Measurements from ENCODE around the gene TMEM88. TPM values are rescaled to one million over a fixed set of nuclear protein-coding genes. Genes with fewer than 3 reads are reported as not detected.

The TMEM88 gene
- total and polyA plus RNA-seq, 2 experiments from 2014 or later, result not detected

- Histone ChIP-seq H3K36me3 (ENCODE audit: low read depth) (no peaks in the 10 kb centered on the region; the same call in 1 of the 2 replicates), H4K20me1 (ENCODE audit: insufficient read depth) (no peaks in the 10 kb centered on the region)
Measured at GRCh38 chr17:7848739-7849129, 6.1 kb upstream of the TMEM88 start.

GRCh38 chr17:7849130-7849750 lies 5.6 kb upstream of the TMEM88 start:
- WGBS, 2 experiments (ENCODE audit: low coverage in 1 of 2, low lambda C conversion rate in 2 of 2, missing lambda C conversion rate in 2 of 2), result 91% methylated on average over 35 of the region's 35 CpGs
- Histone ChIP-seq H3K9me2 (ENCODE audit: insufficient read depth) (no peaks in the 10 kb centered on the region), H3K79me2 (ENCODE audit: insufficient read depth) (peaks cover 67% of the 10 kb centered on the region), H3K4me3 (no peak overlapping the region), H3K27ac (no peak overlapping the region), H3F3A (ENCODE audit: insufficient read depth) (peaks cover 16% of the 10 kb centered on the region; the same call in 1 of the 2 replicates), H3K27me3 (replicated peaks; ENCODE audit: insufficient read depth) (no peaks in the 10 kb centered on the region), H3K4me2 (ENCODE audit: unreplicated experiment) (no peak overlapping the region), H4K20me1 (ENCODE audit: insufficient read depth) (no peaks in the 10 kb centered on the region), H3K4me1 (ENCODE audit: insufficient read depth) (no peaks in the 10 kb centered on the region; the same call in 1 of the 2 replicates), H3K36me3 (ENCODE audit: low read depth) (no peaks in the 10 kb centered on the region; the same call in 1 of the 2 replicates), H3K9me3 (ENCODE audit: low read depth) (no peaks in the 10 kb centered on the region), H3K9ac (no peak overlapping the region), H2AFZ (no peak overlapping the region)
- in situ Hi-C loops (cut with MboI), result no loop called here
- TF ChIP-seq EZH2phosphoT487 (IDR thresholded peaks at IDR 0.05; ENCODE audit: insufficient read depth, low read depth), result no peak
- no peak for TF ChIP-seq EZH2 (IDR thresholded peaks at IDR 0.05; ENCODE audit: insufficient read depth, poor library complexity, severe bottlenecking)
- DNase-seq, result no peak

More at GRCh38 chr17:7848739-7849129, 6.1 kb upstream of the TMEM88 start:
- H3K9me3 ChIP-seq (ENCODE audit: low read depth), result no peaks in the 10 kb centered on the region
- no peak overlapping the region for H3K9ac ChIP-seq
- no peak overlapping the region for H3K27ac ChIP-seq
- DNase-seq, result no peak
- no peaks in the 10 kb centered on the region for H3K27me3 ChIP-seq (replicated peaks; ENCODE audit: insufficient read depth)
- H2AFZ ChIP-seq, result no peak overlapping the region
- WGBS, 2 experiments (ENCODE audit: low coverage in 1 of 2, low lambda C conversion rate in 2 of 2, missing lambda C conversion rate in 2 of 2), result 94 to 96% methylated on average over 6 to 21 of the region's 21 CpGs
- in situ Hi-C loops (cut with MboI), result no loop called here
- H3K4me1 ChIP-seq (ENCODE audit: insufficient read depth), result no peaks in the 10 kb centered on the region; the same call in 1 of the 2 replicates
- H3F3A ChIP-seq (ENCODE audit: insufficient read depth), result peaks cover 12% of the 10 kb centered on the region
- no peak overlapping the region for H3K4me2 ChIP-seq (ENCODE audit: unreplicated experiment)
- H3K9me2 ChIP-seq (ENCODE audit: insufficient read depth), result no peaks in the 10 kb centered on the region
- peaks cover 70% of the 10 kb centered on the region for H3K79me2 ChIP-seq (ENCODE audit: insufficient read depth)
- no peak overlapping the region for H3K4me3 ChIP-seq
- no peak for TF ChIP-seq EZH2phosphoT487 (IDR thresholded peaks at IDR 0.05; ENCODE audit: insufficient read depth, low read depth)

GRCh38 chr17:7849751-7850504 lies 4.9 kb upstream of the TMEM88 start:
- Histone ChIP-seq H3K4me2 (ENCODE audit: unreplicated experiment) (no peak overlapping the region), H3K4me3 (no peak overlapping the region), H4K20me1 (ENCODE audit: insufficient read depth) (no peaks in the 10 kb centered on the region), H3K27ac (no peak overlapping the region), H3F3A (ENCODE audit: insufficient read depth) (peaks cover 20% of the 10 kb centered on the region; the same call in 1 of the 2 replicates), H2AFZ (no peak overlapping the region), H3K4me1 (ENCODE audit: insufficient read depth) (no peaks in the 10 kb centered on the region; the same call in 1 of the 2 replicates), H3K36me3 (ENCODE audit: low read depth) (no peaks in the 10 kb centered on the region; the same call in 1 of the 2 replicates), H3K79me2 (ENCODE audit: insufficient read depth) (peaks cover 66% of the 10 kb centered on the region), H3K27me3 (replicated peaks; ENCODE audit: insufficient read depth) (no peaks in the 10 kb centered on the region), H3K9me2 (ENCODE audit: insufficient read depth) (no peaks in the 10 kb centered on the region), H3K9ac (no peak overlapping the region), H3K9me3 (ENCODE audit: low read depth) (no peaks in the 10 kb centered on the region)
- TF ChIP-seq EZH2 (IDR thresholded peaks at IDR 0.05; ENCODE audit: insufficient read depth, poor library complexity, severe bottlenecking), result no peak
- TF ChIP-seq EZH2phosphoT487 (IDR thresholded peaks at IDR 0.05; ENCODE audit: insufficient read depth, low read depth), result no peak
- in situ Hi-C loops (cut with MboI), result loop anchor here (10.0 kb wide), 1 partner anchor 105 kb away; no protein-coding TSS in a partner anchor
- no peak for DNase-seq
- WGBS, 2 experiments (ENCODE audit: low coverage in 1 of 2, low lambda C conversion rate in 2 of 2, missing lambda C conversion rate in 2 of 2), result 80 to 85% methylated on average over 12 of the region's 12 CpGs

DNA sequence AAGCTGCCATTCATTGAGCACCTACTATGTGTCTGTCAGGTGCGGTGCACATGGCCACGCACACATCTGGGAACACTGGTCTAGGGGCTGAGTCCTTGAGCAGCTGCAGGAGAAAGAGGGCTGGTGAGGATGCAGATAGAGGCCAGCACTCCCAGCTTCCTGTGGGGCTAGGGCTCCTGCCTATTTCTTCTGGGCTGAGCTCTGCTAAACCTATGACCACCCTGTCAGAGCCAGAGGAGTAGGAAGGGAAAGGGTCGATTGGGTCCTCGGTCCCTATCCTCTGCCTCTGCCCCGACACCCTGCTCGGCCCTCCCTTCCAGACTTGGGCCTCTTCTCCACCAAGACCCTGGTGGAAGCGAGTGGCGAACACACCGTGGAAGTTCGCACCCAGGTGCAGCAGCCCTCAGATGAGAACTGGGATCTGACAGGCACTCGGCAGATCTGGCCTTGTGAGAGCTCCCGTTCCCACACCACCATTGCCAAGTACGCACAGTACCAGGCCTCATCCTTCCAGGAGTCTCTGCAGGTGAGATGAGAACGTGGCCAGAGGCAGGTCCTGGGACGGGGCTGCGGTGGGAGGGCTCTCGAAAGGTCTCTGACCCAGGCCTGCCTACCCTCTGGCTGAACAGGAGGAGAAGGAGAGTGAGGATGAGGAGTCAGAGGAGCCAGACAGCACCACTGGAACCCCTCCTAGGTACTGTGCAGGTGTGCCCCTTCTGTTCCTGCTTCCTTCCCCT lies 4.0 kb upstream of the TMEM88 start:
- no peak overlapping the region for H3K4me3 ChIP-seq
- H3K36me3 ChIP-seq (ENCODE audit: low read depth), result no peaks in the 10 kb centered on the region; the same call in 1 of the 2 replicates
- H3K9me2 ChIP-seq (ENCODE audit: insufficient read depth), result no peaks in the 10 kb centered on the region
- 0 out of 2 replicates have a peak, but pooled peaks cover 8% of the 10 kb centered on the region for H3K4me1 ChIP-seq (ENCODE audit: insufficient read depth)
- no peak overlapping the region for H3K4me2 ChIP-seq (ENCODE audit: unreplicated experiment)
- H3K27ac ChIP-seq, result no peak overlapping the region
- in situ Hi-C loops (cut with MboI), result loop anchor here (10.0 kb wide), 1 partner anchor 106 kb away; no protein-coding TSS in a partner anchor
- peaks cover 58% of the 10 kb centered on the region for H3K79me2 ChIP-seq (ENCODE audit: insufficient read depth)
- WGBS, 2 experiments (ENCODE audit: low coverage in 1 of 2, low lambda C conversion rate in 2 of 2, missing lambda C conversion rate in 2 of 2), result 87 to 90% methylated on average over 17 of the region's 17 CpGs
- no peaks in the 10 kb centered on the region for H3K9me3 ChIP-seq (ENCODE audit: low read depth)
- H4K20me1 ChIP-seq (ENCODE audit: insufficient read depth), result no peaks in the 10 kb centered on the region
- H3F3A ChIP-seq (ENCODE audit: insufficient read depth), result peaks cover 29% of the 10 kb centered on the region; the same call in 1 of the 2 replicates
- no peak overlapping the region for H3K9ac ChIP-seq
- no peaks in the 10 kb centered on the region for H3K27me3 ChIP-seq (replicated peaks; ENCODE audit: insufficient read depth)
- H2AFZ ChIP-seq, result no peak overlapping the region
- TF ChIP-seq EZH2 (IDR thresholded peaks at IDR 0.05; ENCODE audit: insufficient read depth, poor library complexity, severe bottlenecking) (no peak), EZH2phosphoT487 (IDR thresholded peaks at IDR 0.05; ENCODE audit: insufficient read depth, low read depth) (no peak)
- no peak for DNase-seq
